Fibroblast of gingiva (primary cell): ENCODE results near the gene TMOD1.

Experiments
- DNase-seq: peaks from one replicate; pipeline ENCODE4 v3.0.0-alpha.2; 2011; ENCODE audit warnings: low read depth

The TMOD1 gene

GRCh38 chr9:97548819-97549540 lies 47.5 kb downstream of the TMOD1 start:
- no peak for DNase-seq

GRCh38 chr9:97550386-97550785 lies 48.9 kb downstream of the TMOD1 start:
- no peak for DNase-seq

- no peak for DNase-seq
Observed at GRCh38 chr9:97551308-97551707, 49.8 kb downstream of the TMOD1 start.

GRCh38 chr9:97553141-97553540 lies 51.7 kb downstream of the TMOD1 start:
- DNase-seq = no peak

GRCh38 chr9:97553841-97554240 lies 52.4 kb downstream of the TMOD1 start:
- DNase-seq = no peak

- DNase-seq = no peak
Observed at GRCh38 chr9:97554566-97555075, 53.2 kb downstream of the TMOD1 start.

- DNase-seq = peak; percentile 53
Observed at GRCh38 chr9:97555164-97555563, 53.7 kb downstream of the TMOD1 start.

- DNase-seq = no peak
Observed at GRCh38 chr9:97556036-97556720, 54.7 kb downstream of the TMOD1 start.

GRCh38 chr9:97556721-97557605 lies 55.5 kb downstream of the TMOD1 start:
- DNase-seq = no peak

GRCh38 chr9:97557606-97558095 lies 56.2 kb downstream of the TMOD1 start:
- peak; percentile 53 for DNase-seq

GRCh38 chr9:97558701-97559101 lies 57.2 kb downstream of the TMOD1 start:
- DNase-seq = no peak

- no peak for DNase-seq
Observed at GRCh38 chr9:97559111-97559514, 57.6 kb downstream of the TMOD1 start.

- DNase-seq = no peak
Observed at GRCh38 chr9:97560154-97560553, 58.7 kb downstream of the TMOD1 start.

GRCh38 chr9:97560851-97561250 lies 59.4 kb downstream of the TMOD1 start:
- DNase-seq = no peak

- no peak for DNase-seq
Observed at GRCh38 chr9:97561501-97561900, 60.0 kb downstream of the TMOD1 start.

- DNase-seq = no peak
Observed at GRCh38 chr9:97562542-97562941, 61.1 kb downstream of the TMOD1 start.

- no peak for DNase-seq
Observed at GRCh38 chr9:97563458-97564135, 62.1 kb downstream of the TMOD1 start.

GRCh38 chr9:97564291-97565175 lies 63.1 kb downstream of the TMOD1 start:
- peak; percentile 39 for DNase-seq

- no peak for DNase-seq
Observed at GRCh38 chr9:97565262-97565661, 63.8 kb downstream of the TMOD1 start.

- DNase-seq = no peak
Observed at GRCh38 chr9:97567182-97567893, 65.9 kb downstream of the TMOD1 start.
